Stomach (tissue), 9 donors: ENCODE measurements around the gene FTO. TPM values are rescaled to one million over a fixed set of nuclear protein-coding genes. Genes with fewer than 3 reads are reported as not detected.

Experiments
- DNase-seq, 2 donors: peaks; one replicate each; pipeline versions ENCODE4 v3.0.0 to v3.0.0-alpha.2; 2013 to 2019
- H3K27ac ChIP-seq, 5 donors: fragments of 200-600 bp in 4 of 5; sonication (generic) in 4 of 5; one replicate each; pipeline ENCODE4 v1.5.1; 2013 to 2019; ENCODE audit warnings: mild to moderate bottlenecking in 1 of 5, moderate library complexity in 1 of 5
- H3K27me3 ChIP-seq, 3 donors: fragments of 200-600 bp; sonication (generic); one replicate each; pipeline ENCODE4 v1.5.1; 2017 to 2019; ENCODE audit warnings: mixed run types in 1 of 3
- H3K36me3 ChIP-seq, 4 donors: fragments of 200-600 bp; sonication (generic); 1 replicate in 3 of 4; 2 replicates in 1 of 4; pipeline ENCODE4 v1.5.1; 2016 to 2019
- H3K4me1 ChIP-seq, 4 donors: fragments of 200-600 bp; sonication (generic); one replicate each; pipeline ENCODE4 v1.5.1; 2016 to 2019
- H3K4me3 ChIP-seq, 4 donors: fragments of 200-600 bp; sonication (generic) in 3 of 4; one replicate each; pipeline ENCODE4 v1.5.1; 2016 to 2019; ENCODE audit warnings: mild to moderate bottlenecking in 1 of 4
- H3K9me3 ChIP-seq, 4 donors: fragments of 200-600 bp; sonication (generic); one replicate each; pipeline ENCODE4 v1.5.1; 2016 to 2019
- EP300 ChIP-seq: sonication (generic); formaldehyde crosslinking; IDR thresholded peaks from one replicate; pipeline ENCODE4 v1.6.1; 2017; ENCODE audit warnings: antibody characterized with exemption
- POLR2A ChIP-seq, 4 donors: fragments of 450-650 bp; IDR thresholded peaks; one replicate each; pipeline ENCODE4 v1.6.1; 2016; ENCODE audit warnings: antibody characterized with exemption in 4 of 4, control low read depth in 2 of 4, mild to moderate bottlenecking in 1 of 4, moderate library complexity in 1 of 4
- POLR2AphosphoS5 ChIP-seq, 3 donors: sonication (generic); formaldehyde crosslinking; IDR thresholded peaks; one replicate each; pipeline ENCODE4 v1.6.1; 2016; ENCODE audit warnings: antibody characterized with exemption in 3 of 3
- WGBS, 5 donors: extraction: QIAGEN DNeasy Blood & Tissue Kit in 3 of 5; methylation state at CpG; one replicate each; pipeline versions ENCODE4 v1.1.5 to v1.1.7; 2013 to 2018; 5-methylcytosine and 5-hydroxymethylcytosine counted together
- intact Hi-C: fragments of 100-400 bp; cut with DNase I; formaldehyde crosslinking; loops from one replicate; pipeline ENCODE4 v1.15.1; 2023; ENCODE audit warnings: low total_unique reads
- polyA plus RNA-seq, 3 donors: library from polyadenylated mRNA; stranded (reverse); fragments of 200-250 nt; gene quantifications; one replicate each; pipeline ENCODE4 v1.2.3, GENCODE V29; 2013
- total RNA-seq, 5 donors: library from RNA; depleted of rRNA; stranded (reverse); fragments of >200 nt; gene quantifications; one replicate each; pipeline versions ENCODE4 v1.1.0 to v1.2.3, GENCODE V29; 2014 to 2016
- TF ChIP-seq, protein P1 (sequence below), 7 experiments: fragments of 450-650 bp in 4 of 7; fragments of 200-600 bp in 3 of 7; sonication (generic) in 3 of 7; IDR thresholded peaks; one replicate each; pipeline ENCODE4 v1.5.1; 2016 to 2019; ENCODE audit warnings: antibody characterized with exemption in 7 of 7, control low read depth in 2 of 7, mild to moderate bottlenecking in 1 of 7
- donor health status: healthy with polysubstance abuse.
- donor health status: Bipolar disorder and iron deficiency.
- donor health status: healthy.

FTO gene
- total and polyA plus RNA-seq, 8 donors: 9.3 to 88.7 (median 24.6) TPM

DNA sequence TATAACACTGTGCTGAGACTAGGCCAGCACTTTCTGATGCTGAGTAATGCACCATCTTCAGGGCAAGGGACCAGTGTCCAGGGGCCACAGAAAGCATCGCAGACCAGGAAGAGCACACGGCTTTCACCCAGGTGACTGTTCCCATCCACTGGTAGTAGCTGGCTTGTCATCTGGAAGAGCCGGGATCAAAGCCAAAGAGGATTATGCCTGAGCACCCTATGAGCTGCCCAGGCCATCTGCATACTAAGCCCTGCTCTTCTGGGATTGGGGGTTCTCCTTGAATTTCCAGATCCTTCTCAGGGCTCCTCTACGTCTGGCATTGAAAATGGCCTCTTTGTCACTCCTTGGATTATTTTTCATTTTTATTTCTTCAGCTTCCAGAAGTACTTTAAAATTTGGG lies 441.9 kb downstream of the FTO start:
- intact Hi-C loops: no loop called here
- H3K4me3 ChIP-seq: no peak overlapping the region
- no peak for DNase-seq
- no peaks in the 10 kb centered on the region for H3K27me3 ChIP-seq
- no peak overlapping the region for H3K27ac ChIP-seq
- TF ChIP-seq EP300 (no peak), POLR2A (IDR thresholded peaks at IDR 0.05) (no peak), POLR2AphosphoS5 (IDR thresholded peaks at IDR 0.05) (no peak)
- TF ChIP-seq, protein P1, sequence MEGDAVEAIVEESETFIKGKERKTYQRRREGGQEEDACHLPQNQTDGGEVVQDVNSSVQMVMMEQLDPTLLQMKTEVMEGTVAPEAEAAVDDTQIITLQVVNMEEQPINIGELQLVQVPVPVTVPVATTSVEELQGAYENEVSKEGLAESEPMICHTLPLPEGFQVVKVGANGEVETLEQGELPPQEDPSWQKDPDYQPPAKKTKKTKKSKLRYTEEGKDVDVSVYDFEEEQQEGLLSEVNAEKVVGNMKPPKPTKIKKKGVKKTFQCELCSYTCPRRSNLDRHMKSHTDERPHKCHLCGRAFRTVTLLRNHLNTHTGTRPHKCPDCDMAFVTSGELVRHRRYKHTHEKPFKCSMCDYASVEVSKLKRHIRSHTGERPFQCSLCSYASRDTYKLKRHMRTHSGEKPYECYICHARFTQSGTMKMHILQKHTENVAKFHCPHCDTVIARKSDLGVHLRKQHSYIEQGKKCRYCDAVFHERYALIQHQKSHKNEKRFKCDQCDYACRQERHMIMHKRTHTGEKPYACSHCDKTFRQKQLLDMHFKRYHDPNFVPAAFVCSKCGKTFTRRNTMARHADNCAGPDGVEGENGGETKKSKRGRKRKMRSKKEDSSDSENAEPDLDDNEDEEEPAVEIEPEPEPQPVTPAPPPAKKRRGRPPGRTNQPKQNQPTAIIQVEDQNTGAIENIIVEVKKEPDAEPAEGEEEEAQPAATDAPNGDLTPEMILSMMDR (IDR thresholded peaks at IDR 0.05): no peak
- no peaks in the 10 kb centered on the region for H3K4me1 ChIP-seq
- H3K9me3 ChIP-seq: no peaks in the 10 kb centered on the region
- WGBS, 5 donors: 80 to 99% (median 92%) methylated on average over 4 of the region's 4 CpGs
- no peaks in the 10 kb centered on the region for H3K36me3 ChIP-seq

DNA sequence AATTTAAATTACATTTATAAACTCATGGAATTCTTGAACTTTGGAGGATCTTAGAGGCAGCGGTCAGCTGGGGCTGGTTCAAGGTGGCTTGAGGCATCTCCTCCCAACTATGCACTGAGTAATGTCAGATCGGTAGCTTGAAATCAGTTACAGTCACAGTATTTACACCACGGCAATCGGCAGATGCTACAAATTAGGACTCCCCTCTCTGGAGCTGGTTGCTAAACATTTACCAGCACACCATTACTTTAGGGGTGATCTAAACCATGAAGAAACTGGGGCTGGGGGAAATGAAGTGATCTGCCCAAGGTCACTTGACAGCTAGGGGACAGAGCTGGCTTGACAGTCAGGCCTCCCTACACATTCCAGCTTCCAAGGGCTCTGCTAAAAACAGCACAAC lies 445.0 kb downstream of the FTO start:
- intact Hi-C loops: no loop called here
- no peaks in the 10 kb centered on the region for H3K4me1 ChIP-seq
- no peak for DNase-seq
- TF ChIP-seq EP300: no peak
- TF ChIP-seq, protein P1 (IDR thresholded peaks at IDR 0.05): no peak
- no peak for TF ChIP-seq POLR2A (IDR thresholded peaks at IDR 0.05)
- TF ChIP-seq POLR2AphosphoS5 (IDR thresholded peaks at IDR 0.05): no peak
- H3K36me3 ChIP-seq: no peaks in the 10 kb centered on the region
- whole genome bisulfite sequencing, 5 donors: 87 to 97% (median 95%) methylated on average over 4 of the region's 4 CpGs
- no peaks in the 10 kb centered on the region for H3K27me3 ChIP-seq
- H3K9me3 ChIP-seq: no peaks in the 10 kb centered on the region
- no peak overlapping the region for H3K4me3 ChIP-seq
- H3K27ac ChIP-seq: no peak overlapping the region

- intact Hi-C loops: no loop called here
Measured at GRCh38 chr16:54150861-54151260, 446.9 kb downstream of the FTO start.

GRCh38 chr16:54152362-54153239 lies 448.6 kb downstream of the FTO start:
- Histone ChIP-seq H3K4me1 (no peaks in the 10 kb centered on the region), H3K27ac (no peak overlapping the region), H3K4me3 (no peak overlapping the region), H3K27me3 (no peaks in the 10 kb centered on the region), H3K36me3 (no peaks in the 10 kb centered on the region), H3K9me3 (no peaks in the 10 kb centered on the region)
- no peak for DNase-seq
- intact Hi-C loops: no loop called here
- 86 to 93% (median 88%) methylated on average over 19 of the region's 19 CpGs for WGBS, 5 donors
- TF ChIP-seq, protein P1 (IDR thresholded peaks at IDR 0.05): no peak
- TF ChIP-seq EP300 (no peak), POLR2AphosphoS5 (IDR thresholded peaks at IDR 0.05) (no peak), POLR2A (IDR thresholded peaks at IDR 0.05) (no peak)

More at GRCh38 chr16:54150861-54151260, 446.9 kb downstream of the FTO start:
- TF ChIP-seq, protein P1 (IDR thresholded peaks at IDR 0.05): no peak
- no peak for TF ChIP-seq EP300
- TF ChIP-seq POLR2A (IDR thresholded peaks at IDR 0.05): no peak
- no peak for DNase-seq
- no peaks in the 10 kb centered on the region for H3K9me3 ChIP-seq
- no peaks in the 10 kb centered on the region for H3K4me1 ChIP-seq
- no peaks in the 10 kb centered on the region for H3K36me3 ChIP-seq
- no peak overlapping the region for H3K4me3 ChIP-seq
- 76 to 90% (median 87%) methylated on average over 12 of the region's 12 CpGs for WGBS, 5 donors
- no peak overlapping the region for H3K27ac ChIP-seq
- no peaks in the 10 kb centered on the region for H3K27me3 ChIP-seq
